B cell (primary cell): ENCODE results near the gene TRIM66. TPM values are rescaled to one million over a fixed set of nuclear protein-coding genes. Genes with fewer than 3 reads are reported as not detected.

ENCODE experiments used
- ATAC-seq: fragments of 200-7000 bp; cut with Tn5 transposase; one replicate; pipeline ENCODE4 v1.10.0; 2021; ENCODE audit warnings: low read depth, mild to moderate bottlenecking, moderate number of reproducible peaks, moderate library complexity
- CTCF ChIA-PET: fragments of 350-600 bp; sonication (Branson Sonifier 250); formaldehyde crosslinking; loops from one replicate; lab custom pipeline; 2021; ENCODE audit warnings: antibody characterized with exemption, inconsistent platforms; lab: Charles Lee
- POLR2A ChIA-PET: fragments of 350-600 bp; sonication (Branson Sonifier 250); formaldehyde crosslinking; loops from one replicate; lab custom pipeline; 2021; ENCODE audit warnings: antibody characterized with exemption; lab: Charles Lee
- DNase-seq: peaks from one replicate; pipeline ENCODE4 v3.0.0; 2013
- H2AFZ ChIP-seq: 2 replicates; pipeline ENCODE4 v1.6.1; 2012; ENCODE audit warnings: mild to moderate bottlenecking, low read depth, low read length; ENCODE audit not compliant: insufficient read depth, poor library complexity, severe bottlenecking
- H3K27ac ChIP-seq, 2 donors: 1 replicate in 1 of 2; 2 replicates in 1 of 2; pipeline ENCODE4 v1.5.1; 2012 to 2013; ENCODE audit warnings: low read length in 2 of 2, mild to moderate bottlenecking in 2 of 2, moderate library complexity in 1 of 2
- H3K27me3 ChIP-seq, 4 experiments: fragments of 200-600 bp in 1 of 4; sonication (generic) in 1 of 4; replicated peaks in 1 of 4; 1 replicate in 2 of 4; 2 replicates in 2 of 4; pipeline versions ENCODE4 v1.6.1 to v1.7.0; 2013 to 2016; ENCODE audit warnings: low read length in 3 of 4, mild to moderate bottlenecking in 2 of 4, mixed read lengths in 1 of 4, moderate library complexity in 1 of 4; ENCODE audit not compliant: insufficient read depth in 4 of 4, control insufficient read depth in 3 of 4; ENCODE audit errors: control extremely low read depth in 1 of 4
- H3K36me3 ChIP-seq, 2 experiments: replicated peaks in 1 of 2; 1 replicate in 1 of 2; 2 replicates in 1 of 2; pipeline versions ENCODE4 v1.6.1 to v1.7.1; 2013; ENCODE audit warnings: low read length in 1 of 2; ENCODE audit not compliant: insufficient read depth in 2 of 2, control insufficient read depth in 1 of 2; ENCODE audit errors: control extremely low read depth in 1 of 2, extremely low read depth in 1 of 2
- H3K4me1 ChIP-seq, 2 donors: fragments of 200-600 bp in 1 of 2; sonication (generic) in 1 of 2; 1 replicate in 1 of 2; 2 replicates in 1 of 2; pipeline versions ENCODE4 v1.5.1 to v1.6.1; 2013 to 2017; ENCODE audit warnings: low read length in 2 of 2; ENCODE audit not compliant: control insufficient read depth in 2 of 2, insufficient read depth in 2 of 2
- H3K4me2 ChIP-seq: replicated peaks from 2 replicates; pipeline ENCODE3; 2012; ENCODE audit warnings: mild to moderate bottlenecking, low read depth, low read length; ENCODE audit not compliant: poor library complexity, severe bottlenecking
- H3K4me3 ChIP-seq, 5 experiments: fragments of 200-600 bp in 1 of 5; sonication (generic) in 1 of 5; 1 replicate in 3 of 5; 2 replicates in 2 of 5; pipeline versions ENCODE4 v1.5.1 to v1.7.0; 2011 to 2016; ENCODE audit warnings: low read length in 4 of 5, mild to moderate bottlenecking in 4 of 5, low read depth in 2 of 5, control low read depth in 1 of 5, moderate library complexity in 1 of 5; ENCODE audit not compliant: insufficient read depth in 1 of 5; ENCODE audit errors: control extremely low read depth in 1 of 5, extremely low read depth in 1 of 5
- H3K79me2 ChIP-seq: fragments of 200-600 bp; sonication (generic); one replicate; pipeline ENCODE4 v1.6.0; 2016; ENCODE audit warnings: low read length; ENCODE audit not compliant: control insufficient read depth, insufficient read depth
- H3K9ac ChIP-seq: fragments of 200-600 bp; sonication (generic); 2 replicates; pipeline ENCODE4 v1.6.1; 2017; ENCODE audit warnings: mild to moderate bottlenecking, low read length, moderate library complexity
- H3K9me3 ChIP-seq, 3 donors: one replicate each; pipeline versions ENCODE4 v1.6.1 to v1.7.1; 2013; ENCODE audit warnings: low read length in 2 of 3; ENCODE audit not compliant: control insufficient read depth in 2 of 3, insufficient read depth in 1 of 3; ENCODE audit errors: control extremely low read depth in 1 of 3
- H4K20me1 ChIP-seq: 2 replicates; pipeline ENCODE4 v1.6.0; 2012; ENCODE audit warnings: mild to moderate bottlenecking, low read length; ENCODE audit not compliant: insufficient read depth, control insufficient read depth, poor library complexity, severe bottlenecking
- H3K27ac Mint-ChIP-seq: one replicate; pipeline ENCODE4 v1.8.0; 2021; ENCODE audit warnings: mixed read lengths
- H3K27me3 Mint-ChIP-seq: one replicate; pipeline ENCODE4 v1.8.0; 2021; ENCODE audit warnings: mixed read lengths
- H3K4me1 Mint-ChIP-seq: one replicate; pipeline ENCODE4 v1.8.0; 2021; ENCODE audit warnings: mixed read lengths
- H3K4me3 Mint-ChIP-seq: one replicate; pipeline ENCODE4 v1.8.0; 2021; ENCODE audit warnings: mixed read lengths
- H3K9me3 Mint-ChIP-seq: one replicate; pipeline ENCODE4 v1.8.0; 2022; ENCODE audit warnings: mixed read lengths; ENCODE audit not compliant: insufficient read depth
- CTCF ChIP-seq: fragments of 200-600 bp; IDR thresholded peaks from one replicate; pipeline ENCODE4 v1.8.0; 2022; ENCODE audit warnings: antibody characterized with exemption, mild to moderate bottlenecking
- EZH2 ChIP-seq: IDR thresholded peaks from 2 replicates; pipeline ENCODE4 v1.6.1; 2012; ENCODE audit warnings: borderline replicate concordance, low read depth, mild to moderate bottlenecking, moderate library complexity, low read length; ENCODE audit not compliant: insufficient read depth, poor library complexity, severe bottlenecking
- WGBS: methylation state at CpG from one replicate; pipeline ENCODE4 v1.1.5; 2013; ENCODE audit warnings: missing lambda C conversion rate; ENCODE audit not compliant: insufficient coverage; 5-methylcytosine and 5-hydroxymethylcytosine counted together
- intact Hi-C: fragments of 100-400 bp; cut with micrococcal nuclease; formaldehyde crosslinking; loops from one replicate; pipeline ENCODE4 v1.10.0; 2022
- polyA plus RNA-seq: library from polyadenylated mRNA; depleted of rRNA; stranded (reverse); fragments of >200 nt; gene quantifications from 2 replicates; pipeline ENCODE4 v1.2.3, GENCODE V29; 2012
- total RNA-seq, 2 donors: library from RNA; stranded (reverse); fragments of 120-200 nt in 1 of 2; gene quantifications; 1 replicate in 1 of 2; 2 replicates in 1 of 2; pipeline versions ENCODE4 v1.2.3 to v1.2.4, GENCODE V29; 2013 to 2022

The TRIM66 gene
- total and polyA plus RNA-seq, 2 donors (not counting 1 experiment from before 2014, with no cell fraction given) = 11.1 to 21.1 TPM

- peak overlapping the region; percentile 93 for H3K27ac Mint-ChIP-seq
- peak; percentile 58 for DNase-seq
- ATAC-seq = peak; percentile 71
These were observed 35.6 kb upstream of the TRIM66 start for GRCh38 chr11:8717876-8718753.

More at GRCh38 chr11:8717876-8718753, 35.6 kb upstream of the TRIM66 start:
- Mint-ChIP-seq H3K4me1 (peaks cover 18% of the 10 kb centered on the region), H3K4me3 (peak overlapping the region; percentile 86), H3K27me3 (peaks cover 5% of the 10 kb centered on the region), H3K9me3 (no peaks in the 10 kb centered on the region)
- 73% methylated on average over 3 of the region's 11 CpGs for WGBS
- no peaks in the 10 kb centered on the region for H3K9me3 ChIP-seq
- peak overlapping the region in 3 of 5 experiments; percentile 9 to 49 (median 33) for H3K4me3 ChIP-seq
- intact Hi-C loops = no loop called here
- POLR2A ChIA-PET = no interaction called here
- no peaks in the 10 kb centered on the region for H4K20me1 ChIP-seq
- H3K79me2 ChIP-seq = no peaks in the 10 kb centered on the region
- peak overlapping the region; percentile 7 to 46 for H3K27ac ChIP-seq
- peak overlapping the region; percentile 80 for H2AFZ ChIP-seq
- TF ChIP-seq CTCF (no peak), EZH2 (no peak)
- peaks cover 15 to 17% of the 10 kb centered on the region in 2 donors for H3K4me1 ChIP-seq
- peak overlapping the region; percentile 78 for H3K4me2 ChIP-seq
- peak overlapping the region; percentile 51 for H3K9ac ChIP-seq
- no peaks in the 10 kb centered on the region for H3K36me3 ChIP-seq
- CTCF ChIA-PET = interaction anchor here (1.2 kb wide), 1 partner anchor 14 kb away, joined by 4 read pairs; no protein-coding TSS in a partner anchor
- H3K27me3 ChIP-seq = no peaks in the 10 kb centered on the region
